HK-2 (cell line): Measurements from ENCODE around the gene PCDHA4.
A peak's percentile ranks its signal among the peaks of the same experiment; 100 is the strongest.
"Not testable (repeated sequence)": the region's sequence is repeated elsewhere in the genome, so short reads cannot be mapped to it uniquely, and the experiment has no call there.

Source experiments
- DNase-seq: peaks from one replicate; pipeline ENCODE4 v3.0.0-alpha.2; 2018; ENCODE audit not compliant: unreplicated experiment

The PCDHA4 gene

GRCh38 chr5:140821375-140822280, 14.8 kb downstream of the PCDHA4 start, which contains the start of gene PCDHA5:
Gene PCDHA5 (plus strand): TSS chr5:140821613.
- peak; percentile 16 for DNase-seq

GRCh38 chr5:140822281-140822629, 15.4 kb downstream of the PCDHA4 start:
- no peak for DNase-seq

DNA sequence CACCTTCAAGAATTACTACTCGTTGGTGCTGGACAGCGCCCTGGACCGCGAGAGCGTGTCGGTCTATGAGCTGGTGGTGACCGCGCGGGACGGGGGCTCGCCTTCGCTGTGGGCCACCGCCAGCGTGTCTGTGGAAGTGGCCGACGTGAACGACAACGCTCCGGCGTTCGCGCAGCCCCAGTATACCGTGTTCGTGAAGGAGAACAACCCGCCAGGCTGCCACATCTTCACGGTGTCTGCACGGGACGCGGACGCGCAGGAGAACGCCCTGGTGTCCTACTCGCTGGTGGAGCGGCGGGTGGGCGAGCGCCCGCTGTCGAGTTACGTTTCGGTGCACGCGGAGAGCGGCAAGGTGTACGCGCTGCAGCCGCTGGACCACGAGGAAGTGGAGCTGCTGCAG, 16.1 kb downstream of the PCDHA4 start:
- not testable (repeated sequence) for DNase-seq

DNA sequence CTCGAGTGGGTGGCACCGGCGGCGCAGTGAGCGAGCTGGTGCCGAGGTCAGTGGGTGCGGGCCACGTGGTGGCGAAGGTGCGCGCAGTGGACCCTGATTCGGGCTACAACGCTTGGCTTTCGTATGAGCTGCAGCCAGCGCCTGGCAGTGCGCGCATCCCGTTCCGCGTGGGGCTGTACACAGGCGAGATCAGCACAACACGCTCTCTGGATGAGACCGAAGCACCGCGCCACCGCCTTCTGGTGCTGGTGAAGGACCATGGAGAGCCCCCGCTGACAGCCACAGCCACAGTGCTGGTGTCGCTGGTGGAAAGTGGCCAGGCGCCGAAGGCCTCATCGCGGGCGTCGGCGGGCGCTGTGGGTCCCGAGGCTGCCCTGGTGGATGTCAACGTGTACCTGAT, 16.6 kb downstream of the PCDHA4 start:
- no peak for DNase-seq

- no peak for DNase-seq
Measured at GRCh38 chr5:140827704-140828361, 21.0 kb downstream of the PCDHA4 start, which contains the start of gene PCDHA6. Gene PCDHA6 (plus strand): TSS chr5:140827960. CDS start chr5:140828092, 132 bp downstream.

DNA sequence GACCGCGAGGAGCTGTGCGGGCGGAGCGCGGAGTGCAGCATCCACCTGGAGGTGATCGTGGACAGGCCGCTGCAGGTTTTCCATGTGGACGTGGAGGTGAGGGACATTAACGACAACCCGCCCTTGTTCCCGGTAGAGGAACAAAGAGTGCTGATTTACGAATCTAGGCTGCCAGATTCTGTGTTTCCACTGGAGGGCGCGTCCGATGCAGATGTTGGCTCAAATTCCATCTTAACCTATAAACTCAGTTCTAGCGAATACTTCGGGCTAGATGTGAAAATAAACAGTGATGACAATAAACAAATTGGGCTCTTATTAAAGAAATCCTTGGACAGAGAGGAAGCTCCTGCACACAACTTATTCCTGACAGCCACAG, 21.5 kb downstream of the PCDHA4 start:
- no peak for DNase-seq

DNA sequence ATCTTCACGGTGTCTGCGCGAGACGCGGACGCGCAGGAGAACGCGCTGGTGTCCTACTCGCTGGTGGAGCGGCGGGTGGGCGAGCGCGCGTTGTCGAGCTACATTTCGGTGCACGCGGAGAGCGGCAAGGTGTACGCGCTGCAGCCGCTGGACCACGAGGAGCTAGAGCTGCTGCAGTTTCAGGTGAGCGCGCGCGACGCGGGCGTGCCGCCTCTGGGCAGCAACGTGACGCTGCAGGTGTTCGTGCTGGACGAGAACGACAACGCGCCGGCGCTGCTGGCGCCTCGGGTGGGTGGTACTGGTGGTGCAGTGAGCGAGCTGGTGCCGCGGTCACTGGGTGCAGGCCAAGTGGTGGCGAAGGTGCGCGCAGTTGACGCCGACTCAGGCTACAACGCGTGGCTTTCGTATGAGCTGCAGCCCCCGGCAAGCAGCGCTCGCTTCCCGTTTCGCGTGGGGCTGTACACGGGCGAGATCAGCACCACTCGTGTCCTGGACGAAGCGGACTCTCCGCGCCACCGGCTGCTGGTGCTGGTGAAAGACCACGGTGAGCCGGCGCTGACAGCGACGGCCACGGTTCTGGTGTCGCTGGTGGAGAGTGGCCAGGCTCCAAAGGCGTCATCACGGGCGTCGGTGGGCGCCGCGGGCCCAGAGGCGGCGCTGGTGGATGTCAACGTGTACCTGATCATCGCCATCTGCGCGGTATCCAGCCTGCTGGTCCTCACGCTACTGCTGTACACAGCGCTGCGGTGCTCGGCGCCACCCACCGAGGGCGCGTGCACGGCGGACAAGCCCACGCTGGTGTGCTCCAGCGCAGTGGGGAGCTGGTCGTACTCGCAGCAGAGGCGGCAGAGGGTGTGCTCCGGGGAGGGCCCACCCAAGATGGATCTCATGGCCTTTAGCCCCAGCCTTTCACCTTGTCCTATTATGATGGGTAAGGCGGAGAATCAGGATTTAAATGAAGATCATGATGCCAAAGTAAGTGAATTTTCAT, 22.9 kb downstream of the PCDHA4 start:
- not testable (repeated sequence) for DNase-seq

GRCh38 chr5:140833993-140834392, 27.1 kb downstream of the PCDHA4 start, which contains the start of gene PCDHA7:
Gene PCDHA7 (plus strand): TSS chr5:140834269. CDS start chr5:140834384, 115 bp downstream.
- no peak for DNase-seq

DNA sequence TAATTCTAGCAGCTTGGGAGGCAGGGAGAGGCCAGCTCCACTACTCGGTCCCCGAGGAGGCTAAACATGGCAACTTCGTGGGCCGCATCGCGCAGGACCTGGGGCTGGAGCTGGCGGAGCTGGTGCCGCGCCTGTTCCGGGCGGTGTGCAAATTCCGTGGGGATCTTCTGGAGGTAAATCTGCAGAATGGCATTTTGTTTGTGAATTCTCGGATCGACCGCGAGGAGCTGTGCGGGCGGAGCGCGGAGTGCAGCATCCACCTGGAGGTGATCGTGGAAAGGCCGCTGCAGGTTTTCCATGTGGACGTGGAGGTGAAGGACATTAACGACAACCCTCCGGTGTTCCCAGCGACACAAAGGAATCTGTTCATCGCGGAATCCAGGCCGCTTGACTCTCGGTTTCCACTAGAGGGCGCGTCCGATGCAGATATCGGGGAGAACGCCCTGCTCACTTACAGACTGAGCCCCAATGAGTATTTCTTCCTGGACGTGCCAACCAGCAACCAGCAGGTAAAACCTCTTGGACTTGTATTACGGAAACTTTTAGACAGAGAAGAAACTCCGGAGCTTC, 27.7 kb downstream of the PCDHA4 start:
- DNase-seq: not testable (repeated sequence)

GRCh38 chr5:140835622-140836510, 29.0 kb downstream of the PCDHA4 start:
- no peak for DNase-seq

DNA sequence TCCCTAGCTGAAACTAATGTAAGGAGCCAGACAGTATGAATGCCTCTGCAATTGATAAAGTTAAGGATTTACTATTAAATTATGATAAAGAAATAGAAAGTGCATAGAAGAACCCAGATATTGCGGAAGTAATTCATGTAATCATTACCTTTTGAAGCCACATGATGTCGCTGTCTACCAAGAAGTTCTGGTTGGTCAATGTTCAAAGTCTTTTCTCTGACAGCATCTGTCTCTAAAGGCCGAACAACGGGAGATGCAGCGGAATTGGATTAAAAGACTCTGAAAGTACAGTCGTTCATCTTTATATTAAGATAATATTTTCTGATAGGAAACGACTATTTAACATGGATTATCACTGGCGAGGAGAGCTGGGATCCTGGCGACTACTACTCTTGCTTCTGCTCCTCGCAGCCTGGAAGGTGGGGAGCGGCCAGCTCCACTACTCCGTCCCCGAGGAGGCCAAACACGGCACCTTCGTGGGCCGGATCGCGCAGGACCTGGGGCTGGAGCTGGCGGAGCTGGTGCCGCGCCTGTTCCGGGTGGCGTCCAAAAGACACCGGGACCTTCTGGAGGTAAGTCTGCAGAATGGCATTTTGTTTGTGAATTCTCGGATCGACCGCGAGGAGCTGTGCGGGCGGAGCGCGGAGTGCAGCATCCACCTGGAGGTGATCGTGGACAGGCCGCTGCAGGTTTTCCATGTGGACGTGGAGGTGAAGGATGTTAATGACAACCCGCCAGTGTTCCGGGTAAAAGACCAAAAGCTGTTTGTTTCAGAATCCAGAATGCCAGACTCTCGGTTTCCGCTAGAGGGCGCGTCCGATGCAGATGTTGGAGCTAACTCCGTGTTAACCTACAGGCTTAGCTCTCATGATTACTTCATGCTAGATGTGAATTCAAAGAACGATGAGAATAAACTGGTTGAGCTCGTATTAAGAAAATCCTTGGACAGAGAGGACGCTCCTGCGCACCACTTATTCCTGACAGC, 34.4 kb downstream of the PCDHA4 start, which contains the start of gene PCDHA8:
TSS of gene PCDHA8 (plus strand) at position 210 of the 985 bp plus-strand sequence. CDS start at position 345, 135 bp downstream.
- no peak for DNase-seq

DNA sequence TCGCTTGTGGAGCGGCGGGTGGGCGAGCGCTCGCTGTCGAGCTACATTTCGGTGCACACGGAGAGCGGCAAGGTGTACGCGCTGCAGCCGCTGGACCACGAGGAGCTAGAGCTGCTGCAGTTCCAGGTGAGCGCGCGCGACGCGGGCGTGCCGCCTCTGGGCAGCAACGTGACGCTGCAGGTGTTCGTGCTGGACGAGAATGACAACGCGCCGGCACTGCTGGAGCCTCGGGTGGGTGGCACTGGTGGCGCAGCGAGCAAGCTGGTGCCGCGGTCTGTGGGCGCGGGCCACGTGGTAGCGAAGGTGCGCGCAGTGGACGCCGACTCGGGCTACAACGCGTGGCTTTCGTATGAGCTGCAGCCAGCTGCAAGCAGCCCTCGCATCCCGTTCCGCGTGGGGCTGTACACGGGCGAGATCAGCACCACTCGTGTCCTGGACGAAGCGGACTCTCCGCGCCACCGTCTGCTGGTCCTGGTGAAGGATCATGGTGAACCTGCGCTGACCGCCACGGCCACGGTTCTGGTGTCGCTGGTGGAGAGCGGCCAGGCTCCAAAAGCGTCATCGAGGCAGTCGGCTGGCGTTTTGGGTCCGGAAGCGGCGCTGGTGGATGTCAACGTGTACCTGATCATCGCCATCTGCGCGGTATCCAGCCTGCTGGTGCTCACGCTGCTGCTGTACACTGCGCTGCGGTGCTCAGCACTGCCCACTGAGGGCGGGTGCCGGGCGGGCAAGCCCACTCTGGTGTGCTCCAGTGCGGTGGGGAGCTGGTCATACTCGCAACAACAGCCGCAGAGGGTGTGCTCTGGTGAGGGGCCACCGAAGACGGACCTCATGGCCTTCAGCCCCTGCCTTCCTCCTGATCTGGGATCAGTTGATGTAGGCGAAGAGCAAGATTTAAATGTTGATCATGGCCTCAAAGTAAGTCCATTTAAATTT, 36.2 kb downstream of the PCDHA4 start:
- DNase-seq: no peak

GRCh38 chr5:140848139-140849102, 41.6 kb downstream of the PCDHA4 start, which contains the start of gene PCDHA9:
Gene PCDHA9 (plus strand): TSS chr5:140848382. CDS start chr5:140848496, 114 bp downstream.
- DNase-seq: not testable (repeated sequence)

- DNase-seq: not testable (repeated sequence)
Measured at GRCh38 chr5:140849831-140850634, 43.2 kb downstream of the PCDHA4 start.
